Trophoblast cell (in vitro differentiated cells and primary cell): Measurements from ENCODE around the gene TUBB2B.
A peak's percentile ranks its signal among the peaks of the same experiment; 100 is the strongest.

ENCODE experiments used
- DNase-seq, 2 donors: peaks; one replicate each; pipeline ENCODE4 v3.0.0-alpha.2; 2016
- H2AFZ ChIP-seq: 2 replicates; pipeline ENCODE4 v1.6.1; 2013; ENCODE audit warnings: low read length, moderate library complexity, mild to moderate bottlenecking; ENCODE audit not compliant: insufficient read depth, poor library complexity
- H2AK5ac ChIP-seq: 2 replicates; pipeline ENCODE4 v1.6.1; 2013; ENCODE audit warnings: mild to moderate bottlenecking, low read length
- H2BK120ac ChIP-seq: 2 replicates; pipeline ENCODE4 v1.6.1; 2013; ENCODE audit warnings: low read length, mild to moderate bottlenecking, moderate library complexity; ENCODE audit not compliant: insufficient read depth, poor library complexity
- H2BK12ac ChIP-seq: 2 replicates; pipeline ENCODE4 v1.6.1; 2013; ENCODE audit warnings: mild to moderate bottlenecking, low read length, moderate library complexity
- H2BK5ac ChIP-seq: 2 replicates; pipeline ENCODE4 v1.6.1; 2013; ENCODE audit warnings: low read length, low read depth, moderate library complexity, mild to moderate bottlenecking; ENCODE audit not compliant: poor library complexity
- H3K14ac ChIP-seq: 2 replicates; pipeline ENCODE4 v1.6.1; 2013; ENCODE audit warnings: mild to moderate bottlenecking, low read length
- H3K18ac ChIP-seq: 2 replicates; pipeline ENCODE4 v1.6.1; 2013; ENCODE audit warnings: mild to moderate bottlenecking, low read length
- H3K23ac ChIP-seq: 2 replicates; pipeline ENCODE4 v1.6.1; 2013; ENCODE audit warnings: low read length
- H3K27ac ChIP-seq: 2 replicates; pipeline ENCODE4 v1.5.1; 2013; ENCODE audit warnings: low read depth, mild to moderate bottlenecking, inconsistent platforms, low read length, moderate library complexity
- H3K27me3 ChIP-seq: 2 replicates; pipeline ENCODE4 v1.6.1; 2013; ENCODE audit warnings: inconsistent platforms, mild to moderate bottlenecking, low read length, moderate library complexity; ENCODE audit not compliant: insufficient read depth
- H3K36me3 ChIP-seq, 2 experiments: 1 replicate in 1 of 2; 2 replicates in 1 of 2; pipeline ENCODE4 v1.6.1; 2013; ENCODE audit warnings: low read length in 2 of 2, mild to moderate bottlenecking in 2 of 2, moderate library complexity in 1 of 2; ENCODE audit not compliant: insufficient read depth in 2 of 2, control insufficient read depth in 1 of 2
- H3K4ac ChIP-seq: 2 replicates; pipeline ENCODE4 v1.6.1; 2013; ENCODE audit warnings: low read depth, mild to moderate bottlenecking, low read length, moderate library complexity
- H3K4me1 ChIP-seq, 2 experiments: 1 replicate in 1 of 2; 2 replicates in 1 of 2; pipeline ENCODE4 v1.6.1; 2013; ENCODE audit warnings: low read length in 2 of 2, mild to moderate bottlenecking in 2 of 2, moderate library complexity in 1 of 2; ENCODE audit not compliant: insufficient read depth in 2 of 2, control insufficient read depth in 1 of 2
- H3K4me2 ChIP-seq: 2 replicates; pipeline ENCODE4 v1.6.1; 2013; ENCODE audit warnings: inconsistent platforms, mild to moderate bottlenecking, low read length, moderate library complexity
- H3K4me3 ChIP-seq: 2 replicates; pipeline ENCODE4 v1.5.1; 2013; ENCODE audit warnings: mild to moderate bottlenecking, low read depth, low read length, inconsistent platforms
- H3K79me1 ChIP-seq: one replicate; pipeline ENCODE4 v1.6.1; 2013; ENCODE audit warnings: low read length
- H3K79me2 ChIP-seq: 2 replicates; pipeline ENCODE4 v1.6.1; 2013; ENCODE audit warnings: low read length, mild to moderate bottlenecking; ENCODE audit not compliant: control insufficient read depth, insufficient read depth, poor library complexity
- H3K9ac ChIP-seq: 2 replicates; pipeline ENCODE4 v1.6.1; 2013; ENCODE audit warnings: mild to moderate bottlenecking, low read length
- H3K9me3 ChIP-seq: 2 replicates; pipeline ENCODE4 v1.6.1; 2013; ENCODE audit warnings: low read depth, mild to moderate bottlenecking, control low read depth, inconsistent platforms, low read length; ENCODE audit not compliant: insufficient read depth
- H4K12ac ChIP-seq: 2 replicates; pipeline ENCODE4 v1.6.1; 2013; ENCODE audit warnings: low read depth, mild to moderate bottlenecking, low read length, moderate library complexity
- H4K8ac ChIP-seq: 2 replicates; pipeline ENCODE4 v1.6.1; 2013; ENCODE audit warnings: low read depth, mild to moderate bottlenecking, low read length, moderate library complexity
- H4K91ac ChIP-seq: one replicate; pipeline ENCODE4 v1.6.1; 2013; ENCODE audit warnings: low read depth, mild to moderate bottlenecking, low read length, moderate library complexity
- WGBS: extraction: QIAGEN DNeasy Blood & Tissue Kit; methylation state at CpG from one replicate; pipeline ENCODE4 v1.1.7; 2013; ENCODE audit warnings: missing lambda C conversion rate; ENCODE audit not compliant: insufficient read length, insufficient coverage; ENCODE audit errors: extremely low coverage; 5-methylcytosine and 5-hydroxymethylcytosine counted together

The TUBB2B gene

DNA sequence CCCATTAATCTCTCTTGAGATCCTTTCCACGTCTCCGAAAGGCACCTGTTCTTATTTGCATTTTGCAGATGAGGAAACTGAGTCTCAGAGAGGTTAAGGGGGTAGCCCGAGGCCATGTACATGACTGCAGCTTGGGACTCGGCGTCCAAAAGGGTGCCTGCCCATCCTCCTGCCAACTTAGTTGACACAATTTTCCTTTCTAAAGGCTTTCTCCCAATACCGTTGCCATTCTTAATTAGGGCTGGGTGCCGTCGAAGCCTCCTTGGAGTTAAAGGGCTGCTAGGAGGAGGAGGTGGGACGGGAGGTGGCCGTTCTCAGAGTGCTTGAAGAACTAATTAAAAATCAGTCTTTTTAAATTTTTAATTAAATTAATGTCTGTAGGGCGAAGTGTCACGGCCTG, 30.7 kb upstream of the TUBB2B start:
- Histone ChIP-seq H2BK120ac (no peak overlapping the region), H3K4me3 (no peak overlapping the region), H3K23ac (no peak overlapping the region), H3K4me2 (peak overlapping the region; percentile 76), H3K14ac (no peak overlapping the region), H4K91ac (no peak overlapping the region), H2AK5ac (no peak overlapping the region), H3K79me1 (peaks cover 2% of the 10 kb centered on the region), H2BK12ac (no peak overlapping the region), H2AFZ (peak overlapping the region; percentile 51), H4K8ac (no peak overlapping the region), H3K27me3 (no peaks in the 10 kb centered on the region), H4K12ac (no peak overlapping the region), H3K79me2 (no peaks in the 10 kb centered on the region), H3K9ac (no peak overlapping the region), H3K36me3 (peaks cover 0 to under 1% of the 10 kb centered on the region in 2 experiments), H3K9me3 (no peaks in the 10 kb centered on the region), H2BK5ac (no peak overlapping the region), H3K18ac (no peak overlapping the region), H3K4me1 (peaks cover 2% of the 10 kb centered on the region in 2 experiments), H3K4ac (no peak overlapping the region), H3K27ac (no peak overlapping the region)
- WGBS, result no CpG with 5 or more reads among the region's 12 CpGs
- DNase-seq, result no peak

DNA sequence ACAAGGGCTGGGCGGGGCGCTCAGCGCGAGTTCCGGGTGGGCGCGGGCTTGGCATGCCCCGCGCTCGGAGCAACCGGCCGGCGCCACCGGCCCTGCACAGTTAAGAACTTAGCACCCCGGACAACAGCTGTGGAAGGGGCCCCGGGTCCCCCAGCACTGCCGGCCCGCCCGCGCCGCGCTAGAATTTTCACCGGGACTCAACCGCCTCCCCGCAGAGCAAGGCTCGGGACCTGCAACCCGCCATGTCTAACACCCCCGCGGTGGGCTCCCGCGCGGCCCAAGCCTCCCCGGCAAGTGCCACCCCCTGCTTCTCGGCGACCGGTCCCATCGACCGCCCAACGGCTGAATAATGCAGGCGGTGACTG, 26.1 kb upstream of the TUBB2B start:
- Histone ChIP-seq H3K4me2 (no peak overlapping the region), H2AFZ (no peak overlapping the region), H2BK120ac (no peak overlapping the region), H2BK5ac (no peak overlapping the region), H3K4me3 (no peak overlapping the region), H2BK12ac (no peak overlapping the region), H3K36me3 (no peaks in the 10 kb centered on the region), H3K9me3 (peaks cover 2% of the 10 kb centered on the region), H3K27me3 (no peaks in the 10 kb centered on the region), H4K8ac (no peak overlapping the region), H4K12ac (no peak overlapping the region), H3K14ac (no peak overlapping the region), H3K4me1 (peaks cover 9 to 17% of the 10 kb centered on the region in 2 experiments), H3K79me1 (peaks cover under 1% of the 10 kb centered on the region), H3K79me2 (no peaks in the 10 kb centered on the region), H4K91ac (no peak overlapping the region), H3K9ac (no peak overlapping the region), H3K18ac (no peak overlapping the region), H3K4ac (no peak overlapping the region), H3K23ac (no peak overlapping the region), H3K27ac (no peak overlapping the region), H2AK5ac (no peak overlapping the region)
- no peak for DNase-seq
- no CpG with 5 or more reads among the region's 40 CpGs for WGBS

DNA sequence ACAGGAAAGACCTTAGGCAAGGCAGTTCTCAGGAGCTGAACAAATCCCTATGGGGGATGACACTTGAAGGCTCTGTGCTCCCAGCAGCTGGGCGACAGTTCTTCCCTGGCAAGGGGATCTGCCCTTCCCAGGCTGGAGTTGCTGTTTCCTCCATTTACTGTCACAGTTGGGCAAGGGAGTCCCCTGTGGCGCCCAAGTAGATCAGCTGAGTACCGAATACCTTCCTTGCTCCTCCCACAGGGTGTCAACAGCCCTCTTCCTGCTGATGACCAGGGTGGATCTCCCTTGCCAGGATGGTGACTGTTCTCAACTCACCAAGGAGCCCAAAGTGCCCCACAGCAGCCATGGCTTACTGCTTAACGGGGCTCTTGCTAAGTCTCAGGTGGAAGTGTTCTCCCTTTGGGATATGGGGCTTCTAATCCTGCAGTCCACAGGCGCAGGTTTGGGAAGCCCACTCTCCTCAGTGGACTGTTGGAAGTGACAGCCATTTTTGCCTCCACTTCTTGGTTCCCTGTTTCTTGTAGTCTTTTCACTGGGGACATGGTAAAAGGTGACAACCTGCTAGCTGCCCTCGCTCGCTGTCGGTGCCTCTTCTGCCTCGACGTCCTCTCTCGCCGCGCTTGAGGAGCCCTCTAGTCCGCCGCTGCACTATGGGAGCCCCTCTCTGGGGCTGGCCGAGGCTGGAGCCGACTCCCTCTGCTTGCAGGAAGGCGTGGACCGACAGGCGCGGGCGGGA, 25.6 kb upstream of the TUBB2B start:
- H2BK12ac ChIP-seq, result no peak overlapping the region
- peaks cover 2% of the 10 kb centered on the region for H3K9me3 ChIP-seq
- H4K8ac ChIP-seq, result no peak overlapping the region
- H3K14ac ChIP-seq, result no peak overlapping the region
- no peak overlapping the region for H3K4ac ChIP-seq
- H3K36me3 ChIP-seq, result no peaks in the 10 kb centered on the region
- no peak overlapping the region for H2BK5ac ChIP-seq
- H2BK120ac ChIP-seq, result no peak overlapping the region
- no peak overlapping the region for H3K23ac ChIP-seq
- no peaks in the 10 kb centered on the region for H3K27me3 ChIP-seq
- H2AFZ ChIP-seq, result no peak overlapping the region
- no peak overlapping the region for H3K4me2 ChIP-seq
- H4K91ac ChIP-seq, result peak overlapping the region; percentile 10
- no peak for DNase-seq
- H4K12ac ChIP-seq, result no peak overlapping the region
- peaks cover 9 to 20% of the 10 kb centered on the region in 2 experiments for H3K4me1 ChIP-seq
- no peak overlapping the region for H2AK5ac ChIP-seq
- no peak overlapping the region for H3K4me3 ChIP-seq
- WGBS, result no CpG with 5 or more reads among the region's 22 CpGs
- H3K18ac ChIP-seq, result no peak overlapping the region
- H3K9ac ChIP-seq, result no peak overlapping the region
- peaks cover 3% of the 10 kb centered on the region for H3K79me1 ChIP-seq
- H3K79me2 ChIP-seq, result no peaks in the 10 kb centered on the region
- no peak overlapping the region for H3K27ac ChIP-seq

DNA sequence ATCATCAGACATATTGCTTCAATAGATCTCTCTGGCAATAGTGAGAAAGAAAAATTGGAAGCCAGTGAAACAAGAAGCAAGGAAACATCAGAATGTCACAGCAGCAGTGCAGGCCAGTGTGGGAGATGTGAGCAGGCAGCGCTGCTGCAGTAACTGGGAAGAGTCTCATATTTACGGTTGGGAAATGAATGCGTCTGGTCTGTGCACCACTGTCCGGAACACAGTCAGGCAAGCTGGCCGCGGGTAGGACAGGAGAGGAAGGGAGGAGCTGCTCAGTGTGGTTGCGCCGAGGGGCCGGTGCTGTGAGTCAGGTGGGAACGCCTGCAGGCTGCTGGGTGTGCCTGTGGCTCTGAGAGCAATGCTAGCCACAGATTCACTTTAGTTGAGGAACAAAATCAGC, 24.9 kb upstream of the TUBB2B start:
- no peak overlapping the region for H2BK120ac ChIP-seq
- no peak overlapping the region for H4K8ac ChIP-seq
- no peak overlapping the region for H3K4me2 ChIP-seq
- no peak overlapping the region for H3K27ac ChIP-seq
- no peak overlapping the region for H3K9ac ChIP-seq
- no peak overlapping the region for H3K18ac ChIP-seq
- H2BK5ac ChIP-seq, result no peak overlapping the region
- DNase-seq, result peak; percentile 85 to 91
- WGBS, result no CpG with 5 or more reads among the region's 10 CpGs
- H3K4me3 ChIP-seq, result no peak overlapping the region
- H3K79me1 ChIP-seq, result peaks cover 8% of the 10 kb centered on the region
- H3K4ac ChIP-seq, result no peak overlapping the region
- no peak overlapping the region for H2AFZ ChIP-seq
- no peaks in the 10 kb centered on the region for H3K79me2 ChIP-seq
- H3K36me3 ChIP-seq, result no peaks in the 10 kb centered on the region
- H3K27me3 ChIP-seq, result no peaks in the 10 kb centered on the region
- H3K9me3 ChIP-seq, result peaks cover 2% of the 10 kb centered on the region
- H4K12ac ChIP-seq, result no peak overlapping the region
- H2BK12ac ChIP-seq, result no peak overlapping the region
- H3K4me1 ChIP-seq, result peaks cover 13 to 27% of the 10 kb centered on the region in 2 experiments
- no peak overlapping the region for H3K14ac ChIP-seq
- no peak overlapping the region for H4K91ac ChIP-seq
- H2AK5ac ChIP-seq, result no peak overlapping the region
- H3K23ac ChIP-seq, result no peak overlapping the region
